Measurements from ENCODE around the gene PTTG1. TPM values are rescaled to one million over a fixed set of nuclear protein-coding genes. Genes with fewer than 3 reads are reported as not detected.

Gene PTTG1
- total RNA-seq, 1 experiment from 2014 or later, result 245 TPM

DNA sequence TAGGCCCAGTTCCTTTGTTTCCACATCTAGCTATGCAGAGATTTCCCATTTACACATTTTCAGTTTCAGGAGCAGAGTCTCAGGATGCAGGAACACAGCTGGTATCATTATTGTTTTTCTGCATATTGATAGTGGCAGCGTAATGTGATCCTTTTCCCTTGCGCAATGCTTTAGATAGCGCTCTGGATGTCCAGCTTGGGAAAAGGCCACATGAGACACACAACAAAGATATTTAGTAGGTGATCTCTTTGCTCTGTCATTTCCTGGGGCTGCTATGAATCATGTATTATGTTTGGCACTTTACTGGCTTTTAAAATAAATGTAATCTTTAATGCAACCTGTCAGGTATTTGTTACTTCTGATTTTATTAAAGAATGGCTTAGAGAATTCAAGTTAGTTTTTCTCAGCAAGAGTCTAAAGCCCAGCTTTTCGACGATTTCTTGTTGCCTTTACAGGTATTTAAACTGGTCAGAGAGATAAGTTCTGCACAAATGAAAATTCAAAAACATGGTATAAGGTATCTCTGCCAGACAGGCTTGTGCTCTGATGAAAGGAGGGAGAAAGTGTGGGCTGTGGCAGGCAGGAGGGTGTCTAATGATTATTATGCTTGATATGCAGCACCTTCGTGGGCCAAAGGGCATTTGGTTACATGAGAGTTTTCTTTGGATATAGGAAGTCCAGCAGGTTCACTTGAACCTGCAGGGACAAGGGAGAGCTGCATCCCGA is 42.2 kb downstream of the PTTG1 start:
- Histone ChIP-seq H3K4me1 (ENCODE audit: insufficient read depth, low read length) (peaks cover 45% of the 10 kb centered on the region), H3K4me3 (ENCODE audit: low read length) (peak overlapping the region; percentile 36; the same call in 1 of the 2 replicates), H3K9me2 (replicated peaks; ENCODE audit: low read length) (no peaks in the 10 kb centered on the region), H3F3A (ENCODE audit: low read length, unreplicated experiment) (no peaks in the 10 kb centered on the region), H3K79me2 (ENCODE audit: low read length) (no peaks in the 10 kb centered on the region), H3K36me3 (ENCODE audit: low read depth, low read length) (no peaks in the 10 kb centered on the region), H3K9ac (ENCODE audit: low read length) (peak overlapping the region; percentile 18; the same call in 1 of the 2 replicates), H4K20me1 (ENCODE audit: low read length) (no peaks in the 10 kb centered on the region), H3K27ac (ENCODE audit: low read length) (peak overlapping the region; percentile 77), H3K9me3 (ENCODE audit: low read length) (no peaks in the 10 kb centered on the region), H2AFZ (ENCODE audit: low read length) (no peak overlapping the region), H3K4me2 (ENCODE audit: low read length) (peak overlapping the region; percentile 80), H3K27me3 (ENCODE audit: low read length) (no peaks in the 10 kb centered on the region)
- intact Hi-C loops (cut with micrococcal nuclease), result loop anchor here (5.0 kb wide), 1 partner anchor 42 kb away; the partner anchor contains the start of gene PTTG1
- TF ChIP-seq EZH2 (IDR thresholded peaks at IDR 0.05; ENCODE audit: low read length, unreplicated experiment), result no peak
- no peak for TF ChIP-seq EZH2phosphoT487 (IDR thresholded peaks at IDR 0.05; ENCODE audit: borderline replicate concordance, low read length)
- no peak for TF ChIP-seq CTCF (conservative IDR thresholded peaks at IDR 0.05; ENCODE audit: low read depth, low read length)
- ChIA-PET CTCF (no interaction called here), POLR2A (ENCODE audit: unreplicated experiment) (interaction anchor here (0.5 kb wide), 1 partner anchor 358 kb away, joined by 3 read pairs; no protein-coding TSS in a partner anchor)
- DNase-seq (peak; percentile 91), ATAC-seq (peak; percentile 61)
- no TSS peak for BruUV-seq (replicated peaks)

DNA sequence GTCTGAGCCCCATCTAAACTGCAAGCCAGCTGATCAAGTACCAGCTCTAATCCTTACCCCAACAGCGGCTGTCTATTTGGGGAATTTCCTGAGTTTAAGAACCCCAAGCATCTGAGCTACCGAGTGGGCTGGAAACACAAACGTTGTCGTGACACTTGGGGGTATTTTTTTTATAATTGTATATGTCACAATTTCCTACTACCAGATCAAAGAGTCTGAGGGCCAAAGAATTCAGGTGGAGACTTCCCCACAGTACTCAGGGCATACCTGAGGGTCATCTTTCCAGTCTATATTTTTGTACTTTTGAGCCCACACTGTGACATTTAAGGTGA is 42.8 kb downstream of the PTTG1 start:
- Histone ChIP-seq H3K79me2 (ENCODE audit: low read length) (peaks cover 2% of the 10 kb centered on the region; the same call in 1 of the 2 replicates), H3K9me2 (replicated peaks; ENCODE audit: low read length) (no peaks in the 10 kb centered on the region), H3K27me3 (ENCODE audit: low read length) (no peaks in the 10 kb centered on the region), H3K27ac (ENCODE audit: low read length) (peak overlapping the region; percentile 77), H2AFZ (ENCODE audit: low read length) (no peak overlapping the region), H4K20me1 (ENCODE audit: low read length) (no peaks in the 10 kb centered on the region), H3K36me3 (ENCODE audit: low read depth, low read length) (no peaks in the 10 kb centered on the region), H3K4me1 (ENCODE audit: insufficient read depth, low read length) (peaks cover 45% of the 10 kb centered on the region), H3K4me2 (ENCODE audit: low read length) (peak overlapping the region; percentile 80), H3F3A (ENCODE audit: low read length, unreplicated experiment) (no peaks in the 10 kb centered on the region), H3K9me3 (ENCODE audit: low read length) (no peaks in the 10 kb centered on the region), H3K9ac (ENCODE audit: low read length) (peak overlapping the region; percentile 18; the same call in 1 of the 2 replicates), H3K4me3 (ENCODE audit: low read length) (peak overlapping the region; percentile 36; the same call in 1 of the 2 replicates)
- ChIA-PET POLR2A (ENCODE audit: unreplicated experiment) (no interaction called here), CTCF (no interaction called here)
- no peak for DNase-seq
- BruUV-seq (replicated peaks), result no TSS peak
- TF ChIP-seq EZH2phosphoT487 (IDR thresholded peaks at IDR 0.05; ENCODE audit: borderline replicate concordance, low read length), result no peak
- TF ChIP-seq EZH2 (IDR thresholded peaks at IDR 0.05; ENCODE audit: low read length, unreplicated experiment), result no peak
- TF ChIP-seq CTCF (conservative IDR thresholded peaks at IDR 0.05; ENCODE audit: low read depth, low read length), result no peak
- intact Hi-C loops (cut with micrococcal nuclease), result loop anchor here (5.0 kb wide), 1 partner anchor 42 kb away; the partner anchor contains the start of gene PTTG1
- no peak for ATAC-seq

- no peaks in the 10 kb centered on the region for H3K9me3 ChIP-seq (ENCODE audit: low read length)
- no peak overlapping the region for H3K27ac ChIP-seq (ENCODE audit: low read length)
- ATAC-seq, result no peak
- no peak for DNase-seq
- H3K27me3 ChIP-seq (ENCODE audit: low read length), result no peaks in the 10 kb centered on the region
- no peak overlapping the region for H3K9ac ChIP-seq (ENCODE audit: low read length)
- no peaks in the 10 kb centered on the region for H3K36me3 ChIP-seq (ENCODE audit: low read depth, low read length)
- ChIA-PET CTCF (no interaction called here), POLR2A (ENCODE audit: unreplicated experiment) (no interaction called here)
- no peaks in the 10 kb centered on the region for H4K20me1 ChIP-seq (ENCODE audit: low read length)
- no peaks in the 10 kb centered on the region for H3K9me2 ChIP-seq (replicated peaks; ENCODE audit: low read length)
- BruUV-seq (replicated peaks), result no TSS peak
- H3K79me2 ChIP-seq (ENCODE audit: low read length), result peaks cover 6% of the 10 kb centered on the region; the same call in 1 of the 2 replicates
- no peak overlapping the region for H3K4me3 ChIP-seq (ENCODE audit: low read length)
- intact Hi-C loops (cut with micrococcal nuclease), result no loop called here
- no peak overlapping the region for H2AFZ ChIP-seq (ENCODE audit: low read length)
- H3K4me2 ChIP-seq (ENCODE audit: low read length), result no peak overlapping the region
- H3K4me1 ChIP-seq (ENCODE audit: insufficient read depth, low read length), result peaks cover 60% of the 10 kb centered on the region
- H3F3A ChIP-seq (ENCODE audit: low read length, unreplicated experiment), result no peaks in the 10 kb centered on the region
- TF ChIP-seq EZH2phosphoT487 (IDR thresholded peaks at IDR 0.05; ENCODE audit: borderline replicate concordance, low read length), result no peak
- no peak for TF ChIP-seq CTCF (conservative IDR thresholded peaks at IDR 0.05; ENCODE audit: low read depth, low read length)
- TF ChIP-seq EZH2 (IDR thresholded peaks at IDR 0.05; ENCODE audit: low read length, unreplicated experiment), result no peak
Measured at GRCh38 chr5:160466116-160466515, 44.5 kb downstream of the PTTG1 start.

Data from PC-3 (cell line).